ENCODE measurements around the gene SPRR5.

Gene SPRR5

GRCh38 chr1:152962876-152963415 is 15.9 kb downstream of the SPRR5 start:
- H3K9me3 Mint-ChIP-seq, result no peaks in the 10 kb centered on the region
- no peak overlapping the region for H3K4me3 Mint-ChIP-seq
- H3K4me1 Mint-ChIP-seq, result no peaks in the 10 kb centered on the region
- H3K27ac Mint-ChIP-seq, result no peak overlapping the region
- H3K36me3 Mint-ChIP-seq, result no peaks in the 10 kb centered on the region
- peaks cover 9% of the 10 kb centered on the region for H3K27me3 Mint-ChIP-seq

GRCh38 chr1:152964536-152964935 is 17.5 kb downstream of the SPRR5 start:
- peaks cover 9% of the 10 kb centered on the region for H3K27me3 Mint-ChIP-seq
- no peak overlapping the region for H3K27ac Mint-ChIP-seq
- no peak overlapping the region for H3K4me3 Mint-ChIP-seq
- H3K4me1 Mint-ChIP-seq, result no peaks in the 10 kb centered on the region
- no peaks in the 10 kb centered on the region for H3K9me3 Mint-ChIP-seq
- H3K36me3 Mint-ChIP-seq, result no peaks in the 10 kb centered on the region

- Mint-ChIP-seq H3K36me3 (no peaks in the 10 kb centered on the region), H3K4me1 (no peaks in the 10 kb centered on the region), H3K9me3 (no peaks in the 10 kb centered on the region), H3K27ac (no peak overlapping the region), H3K4me3 (no peak overlapping the region), H3K27me3 (peaks cover 10% of the 10 kb centered on the region)
Observed at GRCh38 chr1:152965853-152966252, 18.8 kb downstream of the SPRR5 start.

- no peaks in the 10 kb centered on the region for H3K9me3 Mint-ChIP-seq
- no peaks in the 10 kb centered on the region for H3K4me1 Mint-ChIP-seq
- peaks cover 11% of the 10 kb centered on the region for H3K27me3 Mint-ChIP-seq
- H3K4me3 Mint-ChIP-seq, result no peak overlapping the region
- no peaks in the 10 kb centered on the region for H3K36me3 Mint-ChIP-seq
- H3K27ac Mint-ChIP-seq, result no peak overlapping the region
Observed at GRCh38 chr1:152967201-152967600, 20.2 kb downstream of the SPRR5 start.

GRCh38 chr1:152968248-152968647 is 21.2 kb downstream of the SPRR5 start:
- no peak overlapping the region for H3K4me3 Mint-ChIP-seq
- no peak overlapping the region for H3K27ac Mint-ChIP-seq
- peaks cover 14% of the 10 kb centered on the region for H3K27me3 Mint-ChIP-seq
- no peaks in the 10 kb centered on the region for H3K36me3 Mint-ChIP-seq
- no peaks in the 10 kb centered on the region for H3K9me3 Mint-ChIP-seq
- H3K4me1 Mint-ChIP-seq, result no peaks in the 10 kb centered on the region

- H3K36me3 Mint-ChIP-seq, result no peaks in the 10 kb centered on the region
- H3K9me3 Mint-ChIP-seq, result no peaks in the 10 kb centered on the region
- H3K27ac Mint-ChIP-seq, result no peak overlapping the region
- no peak overlapping the region for H3K4me3 Mint-ChIP-seq
- no peaks in the 10 kb centered on the region for H3K4me1 Mint-ChIP-seq
- H3K27me3 Mint-ChIP-seq, result peaks cover 15% of the 10 kb centered on the region
Observed at GRCh38 chr1:152969036-152969435, 22.0 kb downstream of the SPRR5 start.

GRCh38 chr1:152970495-152970894 is 23.5 kb downstream of the SPRR5 start, which contains the start of gene SPRR4:
Gene SPRR4, plus strand, starts transcription at chr1:152970648. Its CDS starts 1,243 bp downstream, at chr1:152971891.
- H3K4me1 Mint-ChIP-seq, result no peaks in the 10 kb centered on the region
- H3K36me3 Mint-ChIP-seq, result no peaks in the 10 kb centered on the region
- no peak within 1 kb of the TSS for H3K4me3 Mint-ChIP-seq
- H3K9me3 Mint-ChIP-seq, result no peaks in the 10 kb centered on the region
- H3K27me3 Mint-ChIP-seq, result peaks cover 18% of the 10 kb centered on the region
- H3K27ac Mint-ChIP-seq, result no peak within 1 kb of the TSS

- peaks cover 16% of the 10 kb centered on the region for H3K27me3 Mint-ChIP-seq
- no peaks in the 10 kb centered on the region for H3K36me3 Mint-ChIP-seq
- H3K4me3 Mint-ChIP-seq, result no peak overlapping the region
- H3K27ac Mint-ChIP-seq, result no peak overlapping the region
- no peaks in the 10 kb centered on the region for H3K4me1 Mint-ChIP-seq
- no peaks in the 10 kb centered on the region for H3K9me3 Mint-ChIP-seq
Observed at GRCh38 chr1:152972196-152972886, 25.3 kb downstream of the SPRR5 start.

- H3K36me3 Mint-ChIP-seq, result no peaks in the 10 kb centered on the region
Observed at GRCh38 chr1:152976688-152977087, 29.7 kb downstream of the SPRR5 start.

GRCh38 chr1:152977614-152978013 is 30.6 kb downstream of the SPRR5 start:
- H3K27me3 Mint-ChIP-seq, result peaks cover 14% of the 10 kb centered on the region
- no peaks in the 10 kb centered on the region for H3K4me1 Mint-ChIP-seq
- no peak overlapping the region for H3K27ac Mint-ChIP-seq
- no peaks in the 10 kb centered on the region for H3K36me3 Mint-ChIP-seq
- no peaks in the 10 kb centered on the region for H3K9me3 Mint-ChIP-seq
- H3K4me3 Mint-ChIP-seq, result no peak overlapping the region

More at GRCh38 chr1:152976688-152977087, 29.7 kb downstream of the SPRR5 start:
- H3K4me3 Mint-ChIP-seq, result no peak overlapping the region
- peaks cover 17% of the 10 kb centered on the region for H3K27me3 Mint-ChIP-seq
- H3K27ac Mint-ChIP-seq, result no peak overlapping the region
- no peaks in the 10 kb centered on the region for H3K4me1 Mint-ChIP-seq
- no peaks in the 10 kb centered on the region for H3K9me3 Mint-ChIP-seq

- no peaks in the 10 kb centered on the region for H3K4me1 Mint-ChIP-seq
- H3K27ac Mint-ChIP-seq, result no peak overlapping the region
- H3K27me3 Mint-ChIP-seq, result peaks cover 19% of the 10 kb centered on the region
- H3K9me3 Mint-ChIP-seq, result no peaks in the 10 kb centered on the region
- no peaks in the 10 kb centered on the region for H3K36me3 Mint-ChIP-seq
- no peak overlapping the region for H3K4me3 Mint-ChIP-seq
Observed at GRCh38 chr1:152980676-152981075, 33.7 kb downstream of the SPRR5 start.

- H3K27me3 Mint-ChIP-seq, result peaks cover 23% of the 10 kb centered on the region
- H3K9me3 Mint-ChIP-seq, result no peaks in the 10 kb centered on the region
- no peaks in the 10 kb centered on the region for H3K4me1 Mint-ChIP-seq
- H3K36me3 Mint-ChIP-seq, result no peaks in the 10 kb centered on the region
- H3K4me3 Mint-ChIP-seq, result no peak overlapping the region
- no peak overlapping the region for H3K27ac Mint-ChIP-seq
Observed at GRCh38 chr1:152981146-152981871, 34.3 kb downstream of the SPRR5 start.

- no peaks in the 10 kb centered on the region for H3K4me1 Mint-ChIP-seq
- no peak overlapping the region for H3K27ac Mint-ChIP-seq
- H3K9me3 Mint-ChIP-seq, result no peaks in the 10 kb centered on the region
- peaks cover 25% of the 10 kb centered on the region for H3K27me3 Mint-ChIP-seq
- no peak overlapping the region for H3K4me3 Mint-ChIP-seq
- H3K36me3 Mint-ChIP-seq, result no peaks in the 10 kb centered on the region
Observed at GRCh38 chr1:152982076-152982475, 35.1 kb downstream of the SPRR5 start.

GRCh38 chr1:152983234-152983633 is 36.2 kb downstream of the SPRR5 start:
- Mint-ChIP-seq H3K27ac (no peak overlapping the region), H3K27me3 (peaks cover 26% of the 10 kb centered on the region), H3K36me3 (no peaks in the 10 kb centered on the region), H3K4me1 (no peaks in the 10 kb centered on the region), H3K9me3 (no peaks in the 10 kb centered on the region), H3K4me3 (no peak overlapping the region)

- Mint-ChIP-seq H3K27ac (no peak within 1 kb of the TSS), H3K9me3 (no peaks in the 10 kb centered on the region), H3K27me3 (peaks cover 26% of the 10 kb centered on the region), H3K4me3 (no peak within 1 kb of the TSS), H3K4me1 (no peaks in the 10 kb centered on the region), H3K36me3 (no peaks in the 10 kb centered on the region)
Observed at GRCh38 chr1:152983743-152984142, 36.7 kb downstream of the SPRR5 start, which contains the start of gene SPRR1A. Gene SPRR1A, plus strand, starts transcription at chr1:152984081. Its CDS starts 1,150 bp downstream, at chr1:152985231.

- Mint-ChIP-seq H3K36me3 (no peaks in the 10 kb centered on the region), H3K9me3 (no peaks in the 10 kb centered on the region), H3K4me1 (no peaks in the 10 kb centered on the region), H3K27me3 (peaks cover 23% of the 10 kb centered on the region), H3K27ac (no peak overlapping the region), H3K4me3 (no peak overlapping the region)
Observed at GRCh38 chr1:152986578-152986977, 39.6 kb downstream of the SPRR5 start.

Measured in activated naive CD4-positive, alpha-beta T cell treated with anti-CD3 and anti-CD28 coated beads, Interleukin-2, amount 50 U/mL, for 24 hours (primary cell).